ENCODE results near the gene FBXL15. TPM values are rescaled to one million over a fixed set of nuclear protein-coding genes. Genes with fewer than 3 reads are reported as not detected.

FBXL15 gene
- total RNA-seq, 2 donors from 2014 or later: 9.9 to 14.2 TPM

GRCh38 chr10:102467971-102468438, 47.4 kb downstream of the FBXL15 start:
- Mint-ChIP-seq H3K36me3 (ENCODE audit: low read depth) (no peaks in the 10 kb centered on the region), H3K27me3 (no peaks in the 10 kb centered on the region), H3K4me1 (peaks cover 8% of the 10 kb centered on the region), H3K27ac (no peak overlapping the region), H3K4me3 (no peak overlapping the region)
- ATAC-seq: no peak
- no peak for DNase-seq
- H3K9me3 ChIP-seq (ENCODE audit: control insufficient read depth, low read length, poor library complexity, severe bottlenecking): no peaks in the 10 kb centered on the region

- no peaks in the 10 kb centered on the region for H3K27me3 Mint-ChIP-seq
- H3K9me3 ChIP-seq (ENCODE audit: control insufficient read depth, low read length, poor library complexity, severe bottlenecking): no peaks in the 10 kb centered on the region
- peaks cover 14% of the 10 kb centered on the region for H3K4me1 Mint-ChIP-seq
- no peak overlapping the region for H3K4me3 Mint-ChIP-seq
- no peak overlapping the region for H3K27ac Mint-ChIP-seq
- no peak for ATAC-seq
- H3K36me3 Mint-ChIP-seq (ENCODE audit: low read depth): no peaks in the 10 kb centered on the region
- no peak for DNase-seq
Measured at GRCh38 chr10:102468683-102469082, 48.0 kb downstream of the FBXL15 start.

GRCh38 chr10:102470579-102471546, 50.2 kb downstream of the FBXL15 start:
- H3K36me3 Mint-ChIP-seq (ENCODE audit: low read depth): no peaks in the 10 kb centered on the region
- no peaks in the 10 kb centered on the region for H3K9me3 ChIP-seq (ENCODE audit: control insufficient read depth, low read length, poor library complexity, severe bottlenecking)
- ATAC-seq (no peak), DNase-seq (no peak)
- H3K4me3 Mint-ChIP-seq: peak overlapping the region; percentile 63
- H3K27me3 Mint-ChIP-seq: no peaks in the 10 kb centered on the region
- H3K4me1 Mint-ChIP-seq: peaks cover 16% of the 10 kb centered on the region
- no peak overlapping the region for H3K27ac Mint-ChIP-seq

Other genes starting within 250 kb of the FBXL15 start
- not detected for gene ELOVL3, start 194.5 kb upstream of the FBXL15 start, total RNA-seq
- not detected for gene PITX3, start 179.3 kb upstream of the FBXL15 start, total RNA-seq
- 10 to 100 TPM; 42.8 to 44.6 TPM for gene GBF1, start 175.3 kb upstream of the FBXL15 start, total RNA-seq
- 100 to 1,000 TPM; 364 to 390 TPM for gene NFKB2, start 25.1 kb upstream of the FBXL15 start, total RNA-seq
- gene PSD, start 2.1 kb upstream of the FBXL15 start, total RNA-seq: 1 to 10 TPM; 2.9 to 5.1 TPM
- 10 to 100 TPM; 27.4 to 30.7 TPM for gene CUEDC2, start 11.7 kb downstream of the FBXL15 start, total RNA-seq
- gene C10orf95, start 30.7 kb downstream of the FBXL15 start, total RNA-seq: under 1 TPM in 1 of 2 donors, not detected in 1; 0.50 TPM
- 10 to 100 TPM; 57.5 to 58.0 TPM for gene ACTR1A, start 81.9 kb downstream of the FBXL15 start, total RNA-seq
- 10 to 100 TPM; 14.4 to 16.4 TPM for gene SUFU, start 83.1 kb downstream of the FBXL15 start, total RNA-seq
- 10 to 100 TPM; 63.6 to 73.0 TPM for gene TRIM8, start 223.6 kb downstream of the FBXL15 start, total RNA-seq

Measured in T-helper 17 cell (primary cell).